ENCODE measurements around the gene TMCO1.
"Not testable (repeated sequence)": the region's sequence is repeated elsewhere in the genome, so short reads cannot be mapped to it uniquely, and the experiment has no call there.

The TMCO1 gene

GRCh38 chr1:165763442-165763841, 5.2 kb downstream of the TMCO1 start:
- no peak overlapping the region for H3K27ac ChIP-seq
- TF ChIP-seq CTCF (IDR thresholded peaks at IDR 0.05) = no peak
- TF ChIP-seq ZFX (IDR thresholded peaks at IDR 0.05; ENCODE audit: borderline replicate concordance) = no peak

- TF ChIP-seq CTCF (IDR thresholded peaks at IDR 0.05) (no peak), ZFX (IDR thresholded peaks at IDR 0.05; ENCODE audit: borderline replicate concordance) (no peak)
- no peak overlapping the region for H3K27ac ChIP-seq
Observed at GRCh38 chr1:165762725-165763124, 5.9 kb downstream of the TMCO1 start.

- TF ChIP-seq CTCF (IDR thresholded peaks at IDR 0.05) (no peak), ZFX (IDR thresholded peaks at IDR 0.05; ENCODE audit: borderline replicate concordance) (no peak)
Observed at GRCh38 chr1:165759095-165759494, 9.6 kb downstream of the TMCO1 start.

GRCh38 chr1:165755393-165756010, 13.2 kb downstream of the TMCO1 start:
- no peak for TF ChIP-seq ZFX (IDR thresholded peaks at IDR 0.05; ENCODE audit: borderline replicate concordance)
- no peak for TF ChIP-seq CTCF (IDR thresholded peaks at IDR 0.05)
- H3K27ac ChIP-seq = no peak overlapping the region

More at GRCh38 chr1:165759095-165759494, 9.6 kb downstream of the TMCO1 start:
- no peak overlapping the region for H3K27ac ChIP-seq

GRCh38 chr1:165753934-165754333, 14.7 kb downstream of the TMCO1 start:
- no peak for TF ChIP-seq ZFX (IDR thresholded peaks at IDR 0.05; ENCODE audit: borderline replicate concordance)
- H3K27ac ChIP-seq = no peak overlapping the region

GRCh38 chr1:165748550-165748949, 20.1 kb downstream of the TMCO1 start:
- H3K27ac ChIP-seq = no peak overlapping the region
- TF ChIP-seq ZFX (IDR thresholded peaks at IDR 0.05; ENCODE audit: borderline replicate concordance) (no peak), CTCF (IDR thresholded peaks at IDR 0.05) (no peak)

- no peak for TF ChIP-seq ZFX (IDR thresholded peaks at IDR 0.05; ENCODE audit: borderline replicate concordance)
- no peak for TF ChIP-seq CTCF (IDR thresholded peaks at IDR 0.05)
- H3K27ac ChIP-seq = no peak overlapping the region
Observed at GRCh38 chr1:165747632-165748447, 20.8 kb downstream of the TMCO1 start.

GRCh38 chr1:165744913-165745312, 23.8 kb downstream of the TMCO1 start:
- H3K27ac ChIP-seq = not testable (repeated sequence)
